Measurements from ENCODE around the gene HNRNPK. TPM values are rescaled to one million over a fixed set of nuclear protein-coding genes. Genes with fewer than 3 reads are reported as not detected.

The HNRNPK gene
- total and polyA plus RNA-seq, 2 of the 13 experiments (the other 11 are each of a cell fraction or from before 2014, with no cell fraction given) = 321 to 712 TPM

DNA sequence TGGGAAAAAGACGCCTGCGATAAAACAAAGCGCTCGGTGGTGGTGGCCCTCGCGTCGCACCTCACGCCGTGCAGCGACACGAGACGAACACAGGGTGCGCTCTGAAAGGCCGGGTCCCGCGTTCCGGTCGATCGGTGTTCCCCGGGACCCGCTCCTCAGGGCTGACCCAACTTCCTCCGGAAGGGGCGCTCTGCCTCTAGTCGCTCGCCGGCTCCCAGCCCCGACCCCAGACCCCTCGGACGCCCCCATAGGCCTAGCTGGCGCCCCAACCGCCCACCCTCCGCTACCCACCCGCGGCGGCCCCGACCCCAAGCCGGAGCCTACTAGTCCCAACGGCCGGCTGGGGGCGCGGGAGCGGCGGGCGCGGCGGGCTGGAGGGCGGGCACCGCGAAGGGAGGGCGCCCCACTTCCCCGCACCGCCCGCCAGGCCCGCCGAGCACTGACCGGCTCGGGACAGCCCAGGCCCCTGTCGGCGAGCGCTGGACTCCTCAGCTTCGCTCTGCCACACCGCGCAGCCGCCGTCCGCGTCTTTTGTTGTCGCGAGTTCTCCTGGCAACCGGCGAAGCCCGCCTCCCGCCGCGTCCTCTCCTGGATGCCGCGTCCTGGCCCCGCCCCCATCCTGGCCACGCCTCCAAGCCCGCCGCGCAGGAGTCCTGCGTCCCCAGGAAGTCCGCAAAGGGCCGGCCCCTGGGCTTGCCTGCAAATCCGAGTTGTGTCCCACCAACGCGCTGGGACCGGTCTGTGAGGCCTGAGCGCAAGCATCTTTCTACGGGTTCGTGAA, 58.9 kb downstream of the HNRNPK start, which contains the start of gene KIF27 (continued):
- TF ChIP-seq, protein P1, sequence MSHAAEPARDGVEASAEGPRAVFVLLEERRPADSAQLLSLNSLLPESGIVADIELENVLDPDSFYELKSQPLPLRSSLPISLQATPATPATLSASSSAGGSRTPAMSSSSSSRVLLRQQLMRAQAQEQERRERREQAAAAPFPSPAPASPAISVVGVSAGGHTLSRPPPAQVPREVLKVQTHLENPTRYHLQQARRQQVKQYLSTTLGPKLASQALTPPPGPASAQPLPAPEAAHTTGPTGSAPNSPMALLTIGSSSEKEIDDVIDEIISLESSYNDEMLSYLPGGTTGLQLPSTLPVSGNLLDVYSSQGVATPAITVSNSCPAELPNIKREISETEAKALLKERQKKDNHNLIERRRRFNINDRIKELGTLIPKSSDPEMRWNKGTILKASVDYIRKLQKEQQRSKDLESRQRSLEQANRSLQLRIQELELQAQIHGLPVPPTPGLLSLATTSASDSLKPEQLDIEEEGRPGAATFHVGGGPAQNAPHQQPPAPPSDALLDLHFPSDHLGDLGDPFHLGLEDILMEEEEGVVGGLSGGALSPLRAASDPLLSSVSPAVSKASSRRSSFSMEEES (CRISPR knock-in tag; IDR thresholded peaks at IDR 0.05) = peak; percentile 52; the same call in 1 of the 2 replicates
- TF ChIP-seq ZNF354B (CRISPR knock-in tag; IDR thresholded peaks at IDR 0.05) = 0 out of 2 replicates have a peak, but pooled peaks have one; percentile 65
- TF ChIP-seq IRF2 (CRISPR knock-in tag; IDR thresholded peaks at IDR 0.05) = peak; percentile 52; the same call in 1 of the 2 replicates
- TF ChIP-seq ZNF839 (CRISPR knock-in tag; IDR thresholded peaks at IDR 0.05; ENCODE audit: borderline replicate concordance) = no peak
- TF ChIP-seq CTCF (CRISPR knock-in tag; IDR thresholded peaks at IDR 0.05) = peak; percentile 53
- peak; percentile 49; the same call in 1 of the 2 replicates for TF ChIP-seq GZF1 (CRISPR knock-in tag; IDR thresholded peaks at IDR 0.05)
- TF ChIP-seq SALL1 (CRISPR knock-in tag; IDR thresholded peaks at IDR 0.05) = peak; percentile 68
- TF ChIP-seq ATRX (CRISPR knock-in tag; IDR thresholded peaks at IDR 0.05; ENCODE audit: borderline replicate concordance) = no peak
- 0 out of 2 replicates have a peak, but pooled peaks have one; percentile 18 for TF ChIP-seq NFYB (CRISPR knock-in tag; IDR thresholded peaks at IDR 0.05)
- no peak; the same call in 1 of the 2 replicates for TF ChIP-seq TBP (CRISPR knock-in tag; IDR thresholded peaks at IDR 0.05)
- 0 out of 2 replicates have a peak, but pooled peaks have one; percentile 42 for TF ChIP-seq PRDM15 (CRISPR knock-in tag; IDR thresholded peaks at IDR 0.05)
- TF ChIP-seq TARDBP (CRISPR knock-in tag; IDR thresholded peaks at IDR 0.05) = no peak
- TF ChIP-seq, protein P2, sequence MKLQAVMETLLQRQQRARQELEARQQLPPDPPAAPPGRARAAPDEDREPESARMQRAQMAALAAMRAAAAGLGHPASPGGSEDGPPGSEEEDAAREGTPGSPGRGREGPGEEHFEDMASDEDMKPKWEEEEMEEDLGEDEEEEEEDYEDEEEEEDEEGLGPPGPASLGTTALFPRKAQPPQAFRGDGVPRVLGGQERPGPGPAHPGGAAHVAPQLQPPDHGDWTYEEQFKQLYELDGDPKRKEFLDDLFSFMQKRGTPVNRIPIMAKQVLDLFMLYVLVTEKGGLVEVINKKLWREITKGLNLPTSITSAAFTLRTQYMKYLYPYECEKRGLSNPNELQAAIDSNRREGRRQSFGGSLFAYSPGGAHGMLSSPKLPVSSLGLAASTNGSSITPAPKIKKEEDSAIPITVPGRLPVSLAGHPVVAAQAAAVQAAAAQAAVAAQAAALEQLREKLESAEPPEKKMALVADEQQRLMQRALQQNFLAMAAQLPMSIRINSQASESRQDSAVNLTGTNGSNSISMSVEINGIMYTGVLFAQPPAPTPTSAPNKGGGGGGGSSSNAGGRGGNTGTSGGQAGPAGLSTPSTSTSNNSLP (IDR thresholded peaks at IDR 0.05; ENCODE audit: low read depth, low read length) = no peak
- TF ChIP-seq SNAI1 (CRISPR knock-in tag; IDR thresholded peaks at IDR 0.05; ENCODE audit: borderline replicate concordance) = no peak
- peak; percentile 65; the same call in 1 of the 2 replicates for TF ChIP-seq MYC (CRISPR knock-in tag; IDR thresholded peaks at IDR 0.05; ENCODE audit: borderline replicate concordance)
- TF ChIP-seq SMARCE1 (IDR thresholded peaks at IDR 0.05; ENCODE audit: borderline replicate concordance) = no peak
- TF ChIP-seq PLSCR1 (CRISPR knock-in tag; IDR thresholded peaks at IDR 0.05; ENCODE audit: borderline replicate concordance) = no peak
- TF ChIP-seq ZBTB20 (CRISPR knock-in tag; IDR thresholded peaks at IDR 0.05; ENCODE audit: borderline replicate concordance, low read depth) = peak; percentile 81; the same call in 1 of the 2 replicates
- TF ChIP-seq ZNF703 (CRISPR knock-in tag; IDR thresholded peaks at IDR 0.05; ENCODE audit: borderline replicate concordance) = peak; percentile 38

Measured in HepG2 (cell line).